ENCODE data around the gene PATE2.

DNA sequence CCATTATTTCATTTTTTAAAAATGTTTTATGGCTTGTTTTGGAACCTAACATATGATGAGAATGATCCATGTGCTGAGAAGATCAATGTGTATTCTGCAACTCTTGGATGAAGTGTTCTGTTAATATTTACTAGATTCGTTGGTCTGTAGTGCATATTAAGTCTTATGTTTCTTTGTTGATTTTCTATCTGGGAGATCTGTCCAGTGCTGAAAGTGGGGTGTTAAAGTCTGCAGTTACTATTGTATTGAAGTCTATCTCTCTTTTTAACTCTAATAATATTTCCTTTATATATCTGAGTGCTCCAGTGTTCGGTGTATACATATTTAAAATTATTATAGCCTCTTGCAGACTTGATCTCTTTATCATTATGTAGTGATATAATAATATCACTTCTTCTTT, 21.2 kb upstream of the PATE2 start:
- TF ChIP-seq EZH2 (optimal IDR thresholded peaks at IDR 0.05; ENCODE audit: low read depth, low read length) (no peak), EZH2phosphoT487 (IDR thresholded peaks at IDR 0.05; ENCODE audit: low read length) (no peak)
- TF ChIP-seq, protein P1, sequence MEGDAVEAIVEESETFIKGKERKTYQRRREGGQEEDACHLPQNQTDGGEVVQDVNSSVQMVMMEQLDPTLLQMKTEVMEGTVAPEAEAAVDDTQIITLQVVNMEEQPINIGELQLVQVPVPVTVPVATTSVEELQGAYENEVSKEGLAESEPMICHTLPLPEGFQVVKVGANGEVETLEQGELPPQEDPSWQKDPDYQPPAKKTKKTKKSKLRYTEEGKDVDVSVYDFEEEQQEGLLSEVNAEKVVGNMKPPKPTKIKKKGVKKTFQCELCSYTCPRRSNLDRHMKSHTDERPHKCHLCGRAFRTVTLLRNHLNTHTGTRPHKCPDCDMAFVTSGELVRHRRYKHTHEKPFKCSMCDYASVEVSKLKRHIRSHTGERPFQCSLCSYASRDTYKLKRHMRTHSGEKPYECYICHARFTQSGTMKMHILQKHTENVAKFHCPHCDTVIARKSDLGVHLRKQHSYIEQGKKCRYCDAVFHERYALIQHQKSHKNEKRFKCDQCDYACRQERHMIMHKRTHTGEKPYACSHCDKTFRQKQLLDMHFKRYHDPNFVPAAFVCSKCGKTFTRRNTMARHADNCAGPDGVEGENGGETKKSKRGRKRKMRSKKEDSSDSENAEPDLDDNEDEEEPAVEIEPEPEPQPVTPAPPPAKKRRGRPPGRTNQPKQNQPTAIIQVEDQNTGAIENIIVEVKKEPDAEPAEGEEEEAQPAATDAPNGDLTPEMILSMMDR (IDR thresholded peaks at IDR 0.05; ENCODE audit: low read length), result no peak

Data from MM.1S (cell line).